Measurements from ENCODE around the gene PGA5.

Gene PGA5

GRCh38 chr11:61297746-61298145, 56.8 kb downstream of the PGA5 start:
- DNase-seq: no peak

DNA sequence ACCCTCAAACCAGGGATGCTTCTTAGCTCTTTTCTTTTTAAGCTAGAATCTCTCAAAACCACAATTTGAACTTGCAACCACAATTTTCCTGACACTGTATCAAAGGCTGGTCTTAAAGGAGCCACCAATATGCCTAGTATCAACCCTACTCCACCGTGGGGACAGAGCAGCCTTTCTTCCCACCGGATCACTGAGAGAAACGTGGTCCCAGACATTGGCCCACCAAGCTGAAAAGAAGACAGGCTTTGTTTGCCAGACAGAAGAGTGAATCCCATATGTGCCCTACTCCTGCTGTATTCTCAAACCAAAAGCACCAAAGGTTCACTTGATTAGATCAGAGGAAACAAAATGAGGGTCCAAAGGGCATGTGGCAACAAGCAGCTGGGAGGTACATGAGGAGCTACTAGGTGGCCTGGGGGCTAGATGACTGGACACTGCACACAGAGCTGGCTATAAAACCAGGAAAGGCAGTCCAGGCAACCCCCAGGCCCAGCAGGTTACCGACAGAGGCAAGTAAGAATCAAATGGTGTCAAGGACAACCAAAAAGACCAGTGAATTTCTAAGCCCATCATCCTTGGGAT, 57.8 kb downstream of the PGA5 start:
- DNase-seq: no peak

Data from activated naive CD4-positive, alpha-beta T cell treated with Interleukin-2 at 50 U/mL for 16 hours (primary cell).